ENCODE measurements around the gene CDH19.

The CDH19 gene

DNA sequence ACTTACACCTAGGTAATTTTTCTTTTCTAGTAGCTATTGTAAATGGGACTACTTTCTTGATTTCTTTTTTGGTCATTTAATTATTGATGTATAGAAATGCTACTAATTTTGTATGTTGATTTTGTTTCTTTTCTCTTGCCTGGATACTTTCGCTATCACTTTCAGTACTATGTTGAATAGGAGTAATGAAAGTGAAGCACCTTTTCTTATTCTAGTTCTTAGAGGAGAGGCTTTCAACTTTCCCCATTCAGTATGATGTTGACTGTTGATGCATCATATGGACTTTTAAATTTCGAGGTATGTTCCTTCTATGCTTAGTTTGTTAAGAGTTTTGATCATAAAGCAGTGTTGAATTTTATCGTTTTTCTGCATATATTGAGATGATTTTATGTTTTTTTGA is 142.5 kb downstream of the CDH19 start:
- H3K4me3 ChIP-seq (ENCODE audit: low read depth, low read length), result no peak overlapping the region

DNA sequence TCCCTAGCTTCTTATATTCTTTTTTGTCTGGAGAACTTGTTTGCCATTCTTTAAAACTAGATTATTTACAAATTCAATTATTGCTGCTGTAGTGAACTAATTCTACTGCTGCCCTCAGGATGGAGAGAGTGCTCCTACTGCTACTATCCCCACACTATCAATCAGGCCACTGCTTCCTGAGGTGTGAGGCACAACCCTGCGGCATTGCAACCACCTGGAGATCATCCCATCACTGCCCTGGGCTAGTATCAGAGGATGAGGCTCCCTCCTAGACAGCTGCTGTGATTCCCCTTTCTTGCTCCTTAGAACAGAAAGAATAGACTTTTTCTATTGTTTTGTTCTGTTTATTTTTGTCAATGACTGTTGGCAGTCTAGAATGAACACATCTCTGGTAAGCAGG is 146.6 kb downstream of the CDH19 start:
- H3K4me3 ChIP-seq (ENCODE audit: low read depth, low read length), result no peak overlapping the region

All from iPS-11a (cell line).